Fibroblast of lung (primary cell): Measurements from ENCODE around the gene PLXNB1. TPM values are rescaled to one million over a fixed set of nuclear protein-coding genes. Genes with fewer than 3 reads are reported as not detected.

ENCODE experiments used
- DNase-seq, 2 donors: peaks; one replicate each; pipeline versions ENCODE4 v3.0.0 to v3.0.0-alpha.2; 2010; ENCODE audit warnings: low read depth in 2 of 2
- H2AFZ ChIP-seq: 2 replicates; pipeline ENCODE4 v1.5.1; 2012; ENCODE audit warnings: low read length, control low read depth, inconsistent platforms
- H3K27ac ChIP-seq: 2 replicates; pipeline ENCODE4 v1.5.1; 2011; ENCODE audit warnings: low read length, control low read depth; ENCODE audit not compliant: insufficient read depth
- H3K27me3 ChIP-seq: 2 replicates; pipeline ENCODE4 v1.5.1; 2011; ENCODE audit warnings: mild to moderate bottlenecking, low read length; ENCODE audit not compliant: control insufficient read depth, insufficient read depth
- H3K36me3 ChIP-seq: 2 replicates; pipeline ENCODE4 v1.5.1; 2011; ENCODE audit warnings: low read length; ENCODE audit not compliant: control insufficient read depth, insufficient read depth
- H3K4me1 ChIP-seq: 2 replicates; pipeline ENCODE4 v1.5.1; 2011; ENCODE audit warnings: low read length; ENCODE audit not compliant: control insufficient read depth, insufficient read depth; ENCODE audit errors: extremely low read depth
- H3K4me2 ChIP-seq: 2 replicates; pipeline ENCODE4 v1.5.1; 2011; ENCODE audit warnings: low read length, control low read depth; ENCODE audit not compliant: insufficient read depth; ENCODE audit errors: extremely low read depth
- H3K4me3 ChIP-seq, 4 experiments: fragments of 200-600 bp in 1 of 4; sonication (generic) in 1 of 4; replicated peaks in 1 of 4; 2 replicates each; pipeline ENCODE4 v1.5.1; 2011 to 2016; ENCODE audit warnings: low read length in 4 of 4, low read depth in 3 of 4, mild to moderate bottlenecking in 3 of 4, control low read depth in 2 of 4, inconsistent platforms in 1 of 4, mixed read lengths in 1 of 4; ENCODE audit not compliant: insufficient read depth in 1 of 4; ENCODE audit errors: control extremely low read depth in 1 of 4
- H3K79me2 ChIP-seq: 2 replicates; pipeline ENCODE4 v1.5.1; 2012; ENCODE audit warnings: mild to moderate bottlenecking, low read length, inconsistent platforms; ENCODE audit not compliant: control insufficient read depth, insufficient read depth
- H3K9ac ChIP-seq: 2 replicates; pipeline ENCODE4 v1.5.1; 2011; ENCODE audit warnings: mild to moderate bottlenecking, low read length, control low read depth; ENCODE audit not compliant: insufficient read depth
- H3K9me3 ChIP-seq: 2 replicates; pipeline ENCODE4 v1.5.1; 2012; ENCODE audit warnings: low read depth, low read length; ENCODE audit not compliant: control insufficient read depth, insufficient read depth
- H4K20me1 ChIP-seq: 2 replicates; pipeline ENCODE4 v1.5.1; 2011; ENCODE audit warnings: low read length; ENCODE audit not compliant: control insufficient read depth, insufficient read depth; ENCODE audit errors: extremely low read depth
- EZH2 ChIP-seq: IDR thresholded peaks from 2 replicates; pipeline ENCODE4 v1.5.1; 2012; ENCODE audit warnings: low read length, control low read depth, mild to moderate bottlenecking; ENCODE audit errors: missing control alignments
- polyA plus RNA-seq, 2 donors: library from polyadenylated mRNA; depleted of rRNA in 1 of 2; stranded (reverse) in 1 of 2; unstranded in 1 of 2; fragments of >200 nt; gene quantifications; 2 replicates each; pipeline ENCODE4 v1.2.1, GENCODE V29; 2011 to 2012; ENCODE audit warnings: missing spikeins in 1 of 2
- total RNA-seq: library from RNA; depleted of rRNA; stranded (reverse); fragments of >200 nt; gene quantifications from 2 replicates; pipeline ENCODE4 v1.2.1, GENCODE V29; 2014
- TF ChIP-seq, protein P1 (sequence below), 2 donors: IDR thresholded peaks in 1 of 2; conservative IDR thresholded peaks in 1 of 2; 1 replicate in 1 of 2; 2 replicates in 1 of 2; pipeline ENCODE4 v1.5.1; 2011 to 2012; ENCODE audit warnings: low read length in 2 of 2, control low read depth in 1 of 2, inconsistent platforms in 1 of 2, low read depth in 1 of 2, mild to moderate bottlenecking in 1 of 2

The PLXNB1 gene
- total and polyA plus RNA-seq, 2 donors (not counting 1 experiment from before 2014, with no cell fraction given) = 12.8 to 44.6 TPM

DNA sequence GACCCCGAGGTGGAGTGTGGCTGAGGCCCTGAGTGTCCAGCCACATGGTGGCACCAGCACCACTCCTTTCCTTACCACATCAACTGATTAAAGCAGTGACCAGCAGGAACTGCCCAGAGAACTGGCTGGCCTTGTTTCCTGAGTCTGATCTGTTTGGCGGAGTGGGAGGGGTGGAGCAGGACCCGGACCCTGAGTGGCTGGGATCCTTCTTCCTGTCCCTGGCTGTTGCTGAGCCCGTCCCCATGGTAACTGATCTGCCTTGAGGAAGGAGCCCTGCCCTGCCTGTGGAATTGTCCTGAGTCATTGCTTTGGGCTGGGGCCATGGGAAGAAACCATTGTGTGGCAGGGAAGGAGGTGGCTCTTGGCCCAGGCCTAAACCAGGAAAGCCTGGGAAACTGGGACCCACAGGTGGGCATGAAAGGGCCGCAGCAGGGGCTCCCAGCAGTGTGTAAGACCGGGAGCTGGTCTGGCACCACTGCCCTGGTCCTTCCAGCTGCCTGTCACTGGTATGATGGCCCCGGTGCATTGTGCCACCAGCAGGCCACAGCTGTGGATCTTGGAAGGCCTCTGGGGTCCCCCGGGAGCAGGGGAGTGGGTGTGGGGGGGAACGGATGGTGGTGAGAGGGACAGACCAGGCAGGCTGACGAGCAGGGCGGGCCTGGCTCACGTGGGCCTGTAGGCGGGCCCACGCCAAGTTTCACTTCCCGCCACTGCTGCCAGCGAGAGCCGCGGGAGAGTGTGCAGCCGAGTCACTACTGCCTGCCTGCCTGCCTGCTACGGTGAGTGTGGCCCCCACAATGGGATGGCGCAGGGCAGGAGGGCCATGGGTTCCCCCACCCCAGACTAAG lies 35.9 kb upstream of the PLXNB1 start:
- Histone ChIP-seq H3K9me3 (no peaks in the 10 kb centered on the region), H3K4me1 (peaks cover 27% of the 10 kb centered on the region), H3K79me2 (peaks cover 43% of the 10 kb centered on the region), H3K27me3 (no peaks in the 10 kb centered on the region), H3K27ac (peak overlapping the region; percentile 100), H3K4me2 (peak overlapping the region; percentile 91), H3K36me3 (peaks cover 34% of the 10 kb centered on the region), H2AFZ (peak overlapping the region; percentile 10), H3K4me3 (peak overlapping the region; percentile 50 to 66 (median 64)), H4K20me1 (no peaks in the 10 kb centered on the region), H3K9ac (peak overlapping the region; percentile 97)
- TF ChIP-seq, protein P1, sequence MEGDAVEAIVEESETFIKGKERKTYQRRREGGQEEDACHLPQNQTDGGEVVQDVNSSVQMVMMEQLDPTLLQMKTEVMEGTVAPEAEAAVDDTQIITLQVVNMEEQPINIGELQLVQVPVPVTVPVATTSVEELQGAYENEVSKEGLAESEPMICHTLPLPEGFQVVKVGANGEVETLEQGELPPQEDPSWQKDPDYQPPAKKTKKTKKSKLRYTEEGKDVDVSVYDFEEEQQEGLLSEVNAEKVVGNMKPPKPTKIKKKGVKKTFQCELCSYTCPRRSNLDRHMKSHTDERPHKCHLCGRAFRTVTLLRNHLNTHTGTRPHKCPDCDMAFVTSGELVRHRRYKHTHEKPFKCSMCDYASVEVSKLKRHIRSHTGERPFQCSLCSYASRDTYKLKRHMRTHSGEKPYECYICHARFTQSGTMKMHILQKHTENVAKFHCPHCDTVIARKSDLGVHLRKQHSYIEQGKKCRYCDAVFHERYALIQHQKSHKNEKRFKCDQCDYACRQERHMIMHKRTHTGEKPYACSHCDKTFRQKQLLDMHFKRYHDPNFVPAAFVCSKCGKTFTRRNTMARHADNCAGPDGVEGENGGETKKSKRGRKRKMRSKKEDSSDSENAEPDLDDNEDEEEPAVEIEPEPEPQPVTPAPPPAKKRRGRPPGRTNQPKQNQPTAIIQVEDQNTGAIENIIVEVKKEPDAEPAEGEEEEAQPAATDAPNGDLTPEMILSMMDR (conservative IDR thresholded peaks at IDR 0.05 in 1 of 2, IDR thresholded peaks at IDR 0.05 in 1 of 2; ENCODE audit: low read depth in 1 of 2, low read length in 2 of 2) = peak; percentile 67 to 76
- TF ChIP-seq EZH2 = no peak
- DNase-seq = peak; percentile 100

DNA sequence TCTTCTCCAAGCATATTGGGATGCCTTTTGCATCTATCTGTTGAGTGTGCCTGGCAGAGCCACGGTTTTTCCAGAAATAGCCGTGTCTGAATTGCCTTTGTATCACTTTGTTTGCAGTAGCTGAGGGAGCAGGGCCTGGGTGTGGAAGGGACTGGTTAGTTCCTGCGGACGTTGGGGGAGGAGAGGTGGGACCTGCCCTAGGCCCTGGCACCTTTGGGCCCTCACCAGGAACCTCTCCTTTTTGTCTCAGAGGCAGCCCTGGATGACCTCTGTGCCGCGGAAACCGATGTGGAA lies 35.3 kb upstream of the PLXNB1 start:
- Histone ChIP-seq H3K4me1 (peaks cover 27% of the 10 kb centered on the region), H3K4me3 (no peak overlapping the region)

DNA sequence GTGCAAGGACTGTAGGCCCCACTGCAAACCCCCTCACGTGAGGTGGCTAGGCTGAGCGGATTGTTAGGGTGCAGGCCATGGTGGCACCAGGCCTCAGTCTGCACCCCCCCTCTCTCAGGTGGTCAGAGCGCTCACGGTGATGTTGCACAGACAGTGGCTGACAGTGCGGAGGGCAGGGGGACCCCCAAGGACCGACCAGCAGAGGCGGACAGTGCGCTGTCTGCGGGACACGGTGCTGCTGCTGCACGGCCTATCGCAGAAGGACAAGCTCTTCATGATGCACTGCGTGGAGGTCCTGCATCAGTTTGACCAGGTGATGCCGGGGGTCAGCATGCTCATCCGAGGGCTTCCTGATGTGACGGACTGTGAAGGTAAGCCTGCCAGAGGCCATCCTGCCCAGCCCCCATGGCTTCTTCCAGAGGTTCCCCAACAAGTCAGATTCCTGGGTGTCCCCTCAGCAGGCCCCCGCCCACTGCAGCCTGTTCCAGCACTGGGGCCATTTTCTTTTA lies 34.9 kb upstream of the PLXNB1 start:
- H3K4me2 ChIP-seq = peak overlapping the region; percentile 67
- H3K27ac ChIP-seq = peak overlapping the region; percentile 100
- H3K4me1 ChIP-seq = peaks cover 27% of the 10 kb centered on the region
- no peak overlapping the region for H2AFZ ChIP-seq
- H3K9me3 ChIP-seq = no peaks in the 10 kb centered on the region
- no peak for DNase-seq
- TF ChIP-seq, protein P1 (conservative IDR thresholded peaks at IDR 0.05 in 1 of 2, IDR thresholded peaks at IDR 0.05 in 1 of 2; ENCODE audit: low read depth in 1 of 2, low read length in 2 of 2) = no peak
- TF ChIP-seq EZH2 = no peak
- peaks cover 34% of the 10 kb centered on the region for H3K36me3 ChIP-seq
- no peak overlapping the region for H3K4me3 ChIP-seq
- H3K27me3 ChIP-seq = no peaks in the 10 kb centered on the region
- H3K79me2 ChIP-seq = peaks cover 34% of the 10 kb centered on the region
- no peaks in the 10 kb centered on the region for H4K20me1 ChIP-seq
- H3K9ac ChIP-seq = peak overlapping the region; percentile 11

More for the DNA sequence above, 35.3 kb upstream of the PLXNB1 start:
- Histone ChIP-seq H3K9ac (peak overlapping the region; percentile 11), H4K20me1 (no peaks in the 10 kb centered on the region), H3K9me3 (no peaks in the 10 kb centered on the region), H3K36me3 (peaks cover 35% of the 10 kb centered on the region), H3K27me3 (no peaks in the 10 kb centered on the region), H2AFZ (peak overlapping the region; percentile 10), H3K27ac (peak overlapping the region; percentile 100), H3K4me2 (peak overlapping the region; percentile 67), H3K79me2 (peaks cover 38% of the 10 kb centered on the region)
- TF ChIP-seq, protein P1 (conservative IDR thresholded peaks at IDR 0.05 in 1 of 2, IDR thresholded peaks at IDR 0.05 in 1 of 2; ENCODE audit: low read depth in 1 of 2, low read length in 2 of 2) = no peak
- no peak for TF ChIP-seq EZH2
- DNase-seq = no peak
